H1 (cell line): Measurements from ENCODE around the gene ERP44. TPM values are rescaled to one million over a fixed set of nuclear protein-coding genes. Genes with fewer than 3 reads are reported as not detected.

Source experiments
- CTCF ChIA-PET: fragments of 300-600 bp; sonication (Branson Sonifier 250); formaldehyde crosslinking; loops from one replicate; lab custom pipeline; 2021; ENCODE audit not compliant: partially characterized antibody; lab: Charles Lee
- POLR2A ChIA-PET: fragments of 300-600 bp; sonication (Branson Sonifier 250); formaldehyde crosslinking; loops from one replicate; lab custom pipeline; 2021; ENCODE audit warnings: inconsistent platforms; ENCODE audit not compliant: partially characterized antibody; lab: Charles Lee
- DNase-seq, 2 experiments: peaks; one replicate each; pipeline versions ENCODE4 v3.0.0 to v3.0.0-alpha.2; 2010 to 2022; ENCODE audit warnings: low spot score in 2 of 2, low read depth in 1 of 2, mixed read lengths in 1 of 2
- FAIRE-seq: peaks from 2 replicates; lab custom pipeline; 2011; peaks lifted over from hg19 to GRCh38; lab: Jason Lieb, UNC
- H2AFZ ChIP-seq: 2 replicates; pipeline ENCODE4 v1.8.1; 2012; ENCODE audit warnings: low read length, inconsistent platforms
- H2AK5ac ChIP-seq: 2 replicates; pipeline ENCODE4 v1.6.1; 2013; ENCODE audit warnings: low read depth, low read length
- H2BK120ac ChIP-seq: replicated peaks from 2 replicates; pipeline ENCODE3; 2013; ENCODE audit warnings: low read depth, low read length, inconsistent platforms
- H2BK12ac ChIP-seq: 2 replicates; pipeline ENCODE4 v1.6.1; 2013; ENCODE audit warnings: low read depth, low read length
- H2BK15ac ChIP-seq: 2 replicates; pipeline ENCODE4 v1.6.1; 2013; ENCODE audit warnings: low read length
- H2BK20ac ChIP-seq: 2 replicates; pipeline ENCODE4 v1.6.1; 2013; ENCODE audit warnings: low read length
- H2BK5ac ChIP-seq: 2 replicates; pipeline ENCODE4 v1.6.1; 2013; ENCODE audit warnings: low read depth, low read length
- H3K14ac ChIP-seq: 2 replicates; pipeline ENCODE4 v1.6.1; 2013; ENCODE audit warnings: inconsistent platforms; ENCODE audit not compliant: insufficient read length
- H3K18ac ChIP-seq: 2 replicates; pipeline ENCODE4 v1.6.1; 2013; ENCODE audit warnings: low read length; ENCODE audit errors: extremely low read depth
- H3K23ac ChIP-seq: 2 replicates; pipeline ENCODE4 v1.6.1; 2013; ENCODE audit warnings: inconsistent platforms; ENCODE audit not compliant: insufficient read length
- H3K23me2 ChIP-seq: 2 replicates; pipeline ENCODE4 v1.6.1; 2013; ENCODE audit warnings: low read depth, low read length
- H3K27ac ChIP-seq: 2 replicates; pipeline ENCODE4 v1.6.1; 2011; ENCODE audit warnings: low read depth, low read length, inconsistent platforms
- H3K27me3 ChIP-seq, 4 experiments: replicated peaks in 1 of 4; 1 replicate in 1 of 4; 2 replicates in 3 of 4; pipeline versions ENCODE4 v1.6.1 to v1.8.1; 2011 to 2013; ENCODE audit warnings: low read length in 3 of 4, mild to moderate bottlenecking in 3 of 4, inconsistent platforms in 2 of 4, mixed read lengths in 2 of 4, moderate library complexity in 1 of 4; ENCODE audit not compliant: control insufficient read depth in 3 of 4, insufficient read depth in 3 of 4; ENCODE audit errors: extremely low read depth in 1 of 4
- H3K36me3 ChIP-seq, 4 experiments: 2 replicates each; pipeline versions ENCODE4 v1.6.1 to v1.8.1; 2011 to 2013; ENCODE audit warnings: mild to moderate bottlenecking in 4 of 4, low read length in 3 of 4, moderate library complexity in 2 of 4, control low read depth in 1 of 4, inconsistent platforms in 1 of 4; ENCODE audit not compliant: insufficient read depth in 4 of 4, control insufficient read depth in 2 of 4
- H3K4ac ChIP-seq: replicated peaks from 2 replicates; pipeline ENCODE3; 2013; ENCODE audit warnings: low read length, low read depth, mixed read lengths, inconsistent platforms; ENCODE audit not compliant: insufficient read length
- H3K4me1 ChIP-seq, 4 experiments: replicated peaks in 1 of 4; 1 replicate in 1 of 4; 2 replicates in 3 of 4; pipeline versions ENCODE4 v1.6.1 to v1.8.1; 2011 to 2013; ENCODE audit warnings: low read length in 3 of 4, inconsistent platforms in 2 of 4, mixed read lengths in 1 of 4; ENCODE audit not compliant: insufficient read depth in 4 of 4, control insufficient read depth in 3 of 4
- H3K4me2 ChIP-seq, 2 experiments: 2 replicates each; pipeline versions ENCODE4 v1.6.1 to v1.8.1; 2011 to 2013; ENCODE audit warnings: low read depth in 2 of 2, low read length in 2 of 2, control low read depth in 1 of 2, inconsistent platforms in 1 of 2, mild to moderate bottlenecking in 1 of 2; ENCODE audit not compliant: insufficient read depth in 1 of 2
- H3K4me3 ChIP-seq, 4 experiments: fragments of 200-600, 300-600 bp in 1 of 4; sonication (generic), shearing (Covaris generic), sonication (Bioruptor Twin) in 1 of 4; 2 replicates each; pipeline versions ENCODE4 v1.5.1 to v1.8.1; 2011 to 2016; ENCODE audit warnings: low read length in 4 of 4, low read depth in 3 of 4, control low read depth in 2 of 4, inconsistent platforms in 2 of 4, mild to moderate bottlenecking in 2 of 4, mixed read lengths in 1 of 4, moderate library complexity in 1 of 4; ENCODE audit not compliant: insufficient read depth in 2 of 4; ENCODE audit errors: extremely low read depth in 1 of 4
- H3K56ac ChIP-seq: replicated peaks from 2 replicates; pipeline ENCODE3; 2013; ENCODE audit warnings: low read depth, mild to moderate bottlenecking, mixed read lengths, low read length, inconsistent platforms; ENCODE audit not compliant: insufficient read length
- H3K79me1 ChIP-seq: 2 replicates; pipeline ENCODE4 v1.6.1; 2013; ENCODE audit warnings: low read depth, low read length, control low read depth
- H3K79me2 ChIP-seq, 2 experiments: 2 replicates each; pipeline versions ENCODE4 v1.6.1 to v1.8.1; 2012 to 2013; ENCODE audit warnings: low read length in 2 of 2, mild to moderate bottlenecking in 2 of 2, inconsistent platforms in 1 of 2; ENCODE audit not compliant: insufficient read depth in 2 of 2, control insufficient read depth in 1 of 2
- H3K9ac ChIP-seq, 4 experiments: replicated peaks in 1 of 4; 1 replicate in 1 of 4; 2 replicates in 3 of 4; pipeline versions ENCODE4 v1.6.1 to v1.8.1; 2011 to 2013; ENCODE audit warnings: low read depth in 3 of 4, low read length in 3 of 4, control low read depth in 2 of 4, mild to moderate bottlenecking in 2 of 4, moderate library complexity in 2 of 4, inconsistent platforms in 1 of 4; ENCODE audit errors: extremely low read depth in 1 of 4
- H3K9me3 ChIP-seq, 2 experiments: 2 replicates each; pipeline versions ENCODE4 v1.6.1 to v1.8.1; 2012 to 2013; ENCODE audit warnings: mild to moderate bottlenecking in 2 of 2, moderate library complexity in 2 of 2, control low read depth in 1 of 2, inconsistent platforms in 1 of 2, low read depth in 1 of 2, low read length in 1 of 2, mixed read lengths in 1 of 2; ENCODE audit not compliant: insufficient read depth in 2 of 2
- H4K20me1 ChIP-seq, 2 experiments: replicated peaks in 1 of 2; 2 replicates each; pipeline versions ENCODE3 to v1.8.1; 2011 to 2013; ENCODE audit warnings: inconsistent platforms in 2 of 2, low read length in 2 of 2, mild to moderate bottlenecking in 1 of 2; ENCODE audit not compliant: insufficient read depth in 2 of 2, control insufficient read depth in 1 of 2
- H4K5ac ChIP-seq: 2 replicates; pipeline ENCODE4 v1.6.1; 2013; ENCODE audit warnings: low read length, low read depth, mixed read lengths, inconsistent platforms; ENCODE audit not compliant: insufficient read length
- H4K8ac ChIP-seq: 2 replicates; pipeline ENCODE4 v1.8.0; 2013; ENCODE audit warnings: mild to moderate bottlenecking, moderate library complexity, low read length, inconsistent platforms; ENCODE audit not compliant: insufficient read depth; ENCODE audit errors: extremely low read depth
- H4K91ac ChIP-seq: replicated peaks from 2 replicates; pipeline ENCODE3; 2013; ENCODE audit warnings: low read length, mixed read lengths, inconsistent platforms; ENCODE audit not compliant: insufficient read length
- GTF2F1 ChIP-seq: IDR thresholded peaks from 2 replicates; pipeline ENCODE4 v1.6.1; 2012; ENCODE audit warnings: low read depth, low read length, improper control_type of control experiment, borderline replicate concordance
- WGBS, 2 experiments: shearing (Covaris generic) in 1 of 2; methylation state at CpG; one replicate each; pipeline versions ENCODE4 v1.1.6 to v1.1.7; 2013 to 2015; ENCODE audit warnings: low lambda C conversion rate in 2 of 2, mixed read lengths in 2 of 2, inconsistent platforms in 1 of 2, low coverage in 1 of 2, missing lambda C conversion rate in 1 of 2; ENCODE audit not compliant: insufficient replicate concordance in 2 of 2, insufficient coverage in 1 of 2, insufficient read length in 1 of 2; ENCODE audit errors: extremely low coverage in 1 of 2, missing lambda C conversion rate in 1 of 2; 5-methylcytosine and 5-hydroxymethylcytosine counted together
- polyA plus RNA-seq, 7 experiments: library from polyadenylated mRNA; depleted of rRNA in 3 of 7; stranded (reverse) in 5 of 7; unstranded in 2 of 7; fragments of >200 nt in 5 of 7; fragments of 200-250 nt in 2 of 7; gene quantifications; 1 replicate in 5 of 7; 2 replicates in 1 of 7; 4 replicates in 1 of 7; pipeline versions ENCODE4 v1.2.1 to v1.2.3, GENCODE V29; 2011 to 2013; ENCODE audit warnings: missing spikeins in 2 of 7, mixed read lengths in 2 of 7
- total RNA-seq: library from RNA; stranded (reverse); fragmentation: NEBNext Ultra II Directional; extraction: Animal tissue kit (Norgen Biotek cat#: 25700); gene quantifications from 2 replicates; pipeline ENCODE4 v1.2.1, GENCODE V29; 2021

The ERP44 gene
- total and polyA plus RNA-seq, 2 of the 8 experiments (the other 6 are each of a cell fraction or from before 2014, with no cell fraction given): 5.7 to 15.6 TPM

DNA sequence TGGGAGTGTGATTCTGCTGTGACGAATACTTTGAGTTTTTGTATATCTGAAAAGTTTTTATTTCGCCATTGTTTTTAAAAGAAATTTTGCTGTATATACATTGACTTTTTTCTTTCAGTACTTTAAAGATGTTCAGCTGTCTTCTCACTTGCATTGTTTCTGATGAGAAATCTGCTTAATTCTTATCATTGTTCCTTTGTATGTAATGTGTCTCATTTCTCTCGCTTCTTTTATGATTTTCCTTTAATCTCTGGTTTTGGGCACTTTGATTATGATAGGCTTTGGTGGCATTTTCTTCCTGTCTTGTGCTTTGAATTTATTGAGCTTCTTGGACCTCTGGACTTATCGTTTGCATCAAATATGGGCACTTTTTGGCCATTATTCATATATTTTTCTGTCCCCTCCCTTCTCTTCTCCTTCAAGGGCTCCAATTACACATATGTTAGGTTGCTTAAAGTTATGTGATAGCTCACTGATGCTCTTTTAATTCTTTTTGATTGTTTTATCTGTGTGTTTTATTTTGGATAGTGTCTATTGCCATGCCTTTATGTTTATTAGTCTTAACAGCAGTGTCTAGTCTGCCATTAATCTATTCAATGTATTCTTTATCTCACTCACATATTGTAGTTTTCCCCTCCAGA lies 161.7 kb downstream of the ERP44 start:
- Histone ChIP-seq H2AFZ (no peak overlapping the region), H2BK120ac (no peak overlapping the region), H3K36me3 (no peaks in the 10 kb centered on the region), H3K4me3 (no peak overlapping the region), H3K4me2 (no peak overlapping the region), H4K20me1 (no peaks in the 10 kb centered on the region), H3K23ac (no peak overlapping the region), H2AK5ac (no peak overlapping the region), H3K18ac (no peak overlapping the region)
- DNase-seq: no peak
- TF ChIP-seq GTF2F1: no peak
- TF ChIP-seq, all 59 proteins: peak for 0
- H3K4me1 ChIP-seq: no peaks in the 10 kb centered on the region
- H3K4ac ChIP-seq: no peak overlapping the region
- no peak overlapping the region for H2BK20ac ChIP-seq
- no peak overlapping the region for H3K14ac ChIP-seq
- H3K79me1 ChIP-seq: no peaks in the 10 kb centered on the region
- no peak overlapping the region for H2BK5ac ChIP-seq
- FAIRE-seq: no peak
- 86% methylated on average over 4 of the region's 4 CpGs; no CpG with 5 or more reads in 1 of the 2 experiments for WGBS, 2 experiments
- H4K91ac ChIP-seq: no peak overlapping the region
- H2BK15ac ChIP-seq: no peak overlapping the region
- no peak overlapping the region for H3K56ac ChIP-seq
- peaks cover 0 to 2% of the 10 kb centered on the region in 2 experiments; a peak in 1 of 4 replicates for H3K9me3 ChIP-seq
- no peak overlapping the region for H2BK12ac ChIP-seq
- ChIA-PET POLR2A (no interaction called here), CTCF (interaction anchor here (0.7 to 4.9 kb wide), 3 partner anchors 11 to 47 kb away, joined by 3 to 26 read pairs (median 3); no protein-coding TSS in a partner anchor)
- no peak overlapping the region for H3K27ac ChIP-seq
- H3K79me2 ChIP-seq: no peaks in the 10 kb centered on the region
- H3K27me3 ChIP-seq: no peaks in the 10 kb centered on the region
- H3K9ac ChIP-seq: no peak overlapping the region
- H4K8ac ChIP-seq: no peak overlapping the region
- no peak overlapping the region for H4K5ac ChIP-seq
- H3K23me2 ChIP-seq: no peaks in the 10 kb centered on the region
